GM11168 (cell line): ENCODE data around the gene NUP43.
"Not testable (repeated sequence)": the region's sequence is repeated elsewhere in the genome, so short reads cannot be mapped to it uniquely, and the experiment has no call there.

ENCODE experiments used
- in situ Hi-C: fragments of 300-500 bp; cut with MboI; formaldehyde crosslinking; loops from one replicate; pipeline ENCODE4 v1.12.0; 2022; ENCODE audit warnings: low sequenced_read_pairs; ENCODE audit not compliant: unreplicated experiment

NUP43 gene

DNA sequence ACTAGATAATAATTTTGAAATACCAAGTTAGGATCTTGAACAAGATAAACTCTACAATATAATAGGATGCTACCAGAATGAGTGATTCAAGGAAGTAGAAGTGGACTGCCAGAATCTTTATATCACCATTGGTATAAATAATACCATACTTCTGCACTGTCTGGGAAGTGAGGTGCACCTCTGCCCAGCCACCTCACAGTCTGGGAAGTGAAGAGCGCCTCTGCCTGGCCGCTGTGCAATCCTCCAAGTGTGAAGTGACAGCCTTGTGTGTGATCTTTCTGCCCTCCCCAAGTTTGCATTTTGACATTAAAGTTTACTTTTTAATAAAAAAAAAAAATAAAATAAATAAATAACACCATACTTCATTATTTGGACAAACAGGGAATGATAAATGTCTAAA is 47.2 kb downstream of the NUP43 start:
- in situ Hi-C loops: no loop called here

DNA sequence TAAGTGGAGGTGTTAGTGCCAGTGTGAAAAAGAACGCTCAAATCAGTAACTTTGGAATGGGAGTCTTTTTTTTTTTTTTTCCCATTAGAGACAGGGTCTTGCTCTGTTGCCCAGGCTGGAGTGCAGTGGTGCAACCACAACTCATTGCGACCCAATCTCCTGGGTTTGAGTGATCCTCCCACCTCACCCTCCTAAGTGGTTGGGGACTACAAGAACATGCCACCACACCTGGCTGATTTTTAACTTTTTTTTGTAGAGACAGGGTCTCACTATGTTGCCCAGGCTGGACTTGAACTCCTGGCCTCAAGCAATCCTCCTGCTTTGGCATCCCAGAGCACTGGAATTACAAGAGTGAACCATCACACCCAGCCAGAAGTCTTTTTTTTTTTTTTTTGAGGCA is 48.2 kb downstream of the NUP43 start:
- in situ Hi-C loops: no loop called here

DNA sequence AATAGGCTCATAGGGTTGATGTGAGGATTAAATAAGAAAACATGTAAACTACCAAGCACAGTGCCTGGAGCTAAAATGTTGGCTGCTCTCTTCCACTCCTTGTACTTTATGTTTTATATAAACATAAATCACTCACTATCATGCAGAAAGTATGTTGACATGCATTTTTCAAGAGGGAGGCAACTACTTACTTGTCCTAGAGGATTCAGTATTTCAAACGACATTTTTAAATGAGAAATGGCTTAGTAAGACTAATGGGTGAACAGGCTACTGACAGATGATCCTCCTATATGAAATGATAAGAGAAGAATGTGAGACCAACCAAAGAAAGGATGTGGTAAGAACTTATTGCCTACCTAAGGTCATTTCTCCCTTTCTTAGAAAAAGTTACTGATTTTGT is 49.4 kb downstream of the NUP43 start:
- in situ Hi-C loops: no loop called here

DNA sequence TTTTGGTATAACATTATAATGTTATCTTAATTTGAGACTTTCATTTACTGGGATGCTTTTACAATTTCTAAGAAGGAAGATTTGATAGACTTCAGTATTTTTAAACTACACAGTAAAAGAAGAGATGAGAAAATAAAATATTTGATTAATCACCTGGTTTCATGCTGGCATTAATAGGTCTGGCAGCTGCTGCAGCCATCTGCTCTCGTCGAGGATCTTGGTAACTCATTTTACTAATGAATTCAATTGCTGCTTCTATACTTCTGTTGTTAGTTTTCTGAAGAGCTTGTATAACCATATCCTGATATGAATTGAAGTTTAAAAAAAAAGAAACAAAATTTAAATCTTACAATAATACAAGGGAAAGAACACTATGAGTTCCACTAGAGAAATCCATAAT is 51.4 kb downstream of the NUP43 start:
- in situ Hi-C loops: no loop called here

DNA sequence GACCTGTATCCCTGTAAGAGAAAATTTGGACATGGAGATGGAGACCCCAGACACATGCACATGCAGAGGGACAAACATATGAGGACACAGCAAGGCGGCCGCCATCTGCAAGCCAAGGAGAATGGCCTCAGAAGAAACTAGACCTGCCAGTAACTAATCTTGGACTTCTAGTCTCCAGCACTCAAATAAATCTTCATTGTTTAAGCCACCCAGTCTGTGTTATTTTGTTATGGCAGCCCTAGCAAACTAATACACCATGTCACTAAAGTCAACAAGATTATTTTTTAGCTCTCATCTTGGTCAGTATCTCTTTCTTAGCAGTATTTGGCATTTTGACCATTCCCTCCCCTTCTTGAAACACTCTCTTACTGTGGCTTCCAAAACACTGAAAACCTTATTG is 55.1 kb downstream of the NUP43 start:
- in situ Hi-C loops: no loop called here

DNA sequence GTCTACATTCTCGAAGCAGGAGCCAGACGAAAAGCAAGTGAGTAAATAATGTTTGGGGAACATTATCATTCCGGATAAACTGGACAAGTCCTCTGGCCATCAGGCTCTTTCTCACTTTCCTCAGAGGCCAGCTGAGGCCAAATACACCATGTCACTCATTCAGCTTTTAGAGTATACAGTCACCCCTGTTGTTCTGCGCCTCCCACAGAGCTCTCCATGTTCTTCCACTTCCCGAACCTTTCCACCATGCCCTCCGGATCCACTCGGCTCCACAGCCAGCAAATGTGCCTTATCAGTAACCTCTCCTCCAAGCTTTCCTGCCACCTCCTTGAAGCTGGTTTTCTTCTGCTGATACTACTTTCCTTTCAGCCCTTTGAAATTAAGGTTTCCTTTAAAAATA is 60.1 kb downstream of the NUP43 start:
- in situ Hi-C loops: no loop called here

DNA sequence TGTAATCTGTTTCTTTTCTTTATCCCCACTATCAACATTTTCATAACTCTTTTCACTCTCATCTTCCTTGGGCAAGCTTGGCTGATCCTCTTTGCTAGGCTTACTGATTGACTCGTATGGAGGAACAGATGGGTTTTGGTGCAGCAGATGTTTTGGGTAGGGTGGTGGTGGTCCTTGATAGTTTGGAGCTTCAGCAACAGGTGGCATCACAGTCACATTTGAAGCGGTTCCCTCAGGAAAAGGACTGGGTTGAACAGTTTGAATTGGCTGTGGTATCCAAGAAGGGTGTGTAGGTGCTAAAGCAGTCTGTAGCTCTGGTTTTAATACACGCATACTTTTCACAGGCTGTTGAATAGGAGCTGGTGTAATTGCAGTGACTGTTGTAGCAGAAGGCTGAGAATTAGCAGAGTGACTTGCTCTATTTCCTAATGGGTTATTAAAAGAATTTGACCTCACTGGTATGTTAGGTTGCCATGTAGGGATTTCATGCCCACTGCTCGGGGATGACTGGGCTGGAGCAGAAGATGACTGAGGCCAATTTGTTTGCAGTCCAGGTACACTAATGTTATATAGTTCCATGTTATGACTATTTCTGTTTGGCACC is 63.0 kb downstream of the NUP43 start:
- in situ Hi-C loops: no loop called here

DNA sequence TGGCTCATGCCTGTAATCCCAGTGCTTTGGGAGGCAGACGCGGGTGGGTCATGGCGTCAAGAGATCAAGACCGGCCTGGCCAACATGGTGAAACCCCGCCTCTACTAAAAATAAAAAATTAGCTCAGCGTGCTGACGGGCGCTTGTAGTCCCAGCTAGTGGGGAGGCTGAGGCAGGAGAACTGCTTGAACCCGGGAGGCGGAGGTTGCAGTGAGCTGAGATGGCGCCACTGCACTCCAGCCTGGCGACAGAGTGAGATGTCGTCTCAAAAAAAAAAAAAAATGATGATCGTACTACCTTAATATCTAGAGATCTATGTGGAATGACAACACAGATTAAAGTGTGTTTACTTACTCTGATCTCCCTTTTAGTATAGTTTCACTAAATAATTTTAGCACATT is 64.5 kb downstream of the NUP43 start:
- in situ Hi-C loops: not testable (repeated sequence)

DNA sequence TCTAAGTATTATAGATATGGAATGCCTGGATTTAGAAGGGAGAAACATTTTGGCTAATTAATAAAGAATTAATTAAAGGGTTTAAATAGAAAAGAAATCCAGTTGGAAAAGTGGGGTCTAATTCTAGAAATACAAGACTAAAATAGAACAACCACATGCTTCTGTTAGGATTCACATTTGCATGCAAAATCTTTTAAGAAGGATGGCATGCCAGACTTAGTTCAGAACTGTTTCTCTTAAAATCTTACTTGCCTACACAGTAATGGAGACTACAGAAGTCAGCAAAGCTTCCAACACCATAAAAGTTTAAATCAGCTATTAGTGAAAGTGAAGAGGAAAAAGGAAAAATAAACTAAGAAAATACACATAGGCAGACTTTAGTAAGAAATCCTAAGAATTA is 65.1 kb downstream of the NUP43 start:
- in situ Hi-C loops: no loop called here

DNA sequence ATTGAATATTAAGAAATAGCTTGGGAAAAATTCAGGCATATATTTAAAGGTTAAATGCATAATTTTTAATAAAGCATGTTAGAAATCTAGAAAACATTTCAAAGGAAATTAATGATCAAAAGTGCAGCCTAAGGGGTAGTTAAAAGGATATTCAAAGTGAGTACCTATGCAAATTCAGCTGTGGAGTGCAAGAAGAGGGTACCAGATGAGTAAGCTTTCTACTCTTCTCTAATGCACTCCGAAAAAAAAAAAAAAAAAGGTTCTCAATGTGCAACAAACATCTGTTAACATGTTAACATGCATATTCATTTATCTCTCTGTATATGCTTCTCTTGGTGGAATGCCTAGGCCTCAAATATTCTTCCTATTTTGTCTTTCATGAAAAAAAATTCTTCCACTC is 65.8 kb downstream of the NUP43 start:
- in situ Hi-C loops: no loop called here
